Measurements from ENCODE around the gene CZIB.

CZIB gene

GRCh38 chr1:53220171-53220961, at the start of gene CZIB:
TSS of gene CZIB (minus strand) at chr1:53220634. CDS start at chr1:53220575, 59 bp downstream.
- ChIA-PET CTCF (no interaction called here), POLR2A (no interaction called here)
- no peak for TF ChIP-seq CTCF (IDR thresholded peaks at IDR 0.05; ENCODE audit: control extremely low read depth, extremely low read depth, low read depth, missing control alignments)
- DNase-seq (ENCODE audit: extremely low spot score), result peak; percentile 94

GRCh38 chr1:53270107-53270506, 49.7 kb upstream of the CZIB start:
- ChIA-PET POLR2A (no interaction called here), CTCF (interaction anchor here (1.0 to 13.6 kb wide), 4 partner anchors 8 to 124 kb away, joined by 3 to 338 read pairs (median 3); no protein-coding TSS in a partner anchor)
- TF ChIP-seq CTCF (IDR thresholded peaks at IDR 0.05; ENCODE audit: control extremely low read depth, extremely low read depth, low read depth, missing control alignments), result no peak
- DNase-seq (ENCODE audit: extremely low spot score), result no peak

- TF ChIP-seq CTCF (IDR thresholded peaks at IDR 0.05; ENCODE audit: control extremely low read depth, extremely low read depth, low read depth, missing control alignments), result no peak
- ChIA-PET CTCF (interaction anchor here (1.0 to 10.6 kb wide), 7 partner anchors 9 to 128 kb away, joined by 3 to 79 read pairs (median 3); no protein-coding TSS in a partner anchor), POLR2A (no interaction called here)
- no peak for DNase-seq (ENCODE audit: extremely low spot score)
Measured at GRCh38 chr1:53267761-53268160, 47.3 kb upstream of the CZIB start.

GRCh38 chr1:53266038-53266437, 45.6 kb upstream of the CZIB start:
- DNase-seq (ENCODE audit: extremely low spot score), result no peak
- ChIA-PET CTCF (interaction anchor here (0.8 to 10.6 kb wide), 4 partner anchors 9 to 126 kb away, joined by 3 to 79 read pairs (median 4); no protein-coding TSS in a partner anchor), POLR2A (no interaction called here)
- TF ChIP-seq CTCF (IDR thresholded peaks at IDR 0.05; ENCODE audit: control extremely low read depth, extremely low read depth, low read depth, missing control alignments), result no peak

- CTCF ChIA-PET, result interaction anchor here (1.0 to 10.6 kb wide), 3 partner anchors 9 to 17 kb away, joined by 3 to 79 read pairs (median 3); no protein-coding TSS in a partner anchor
- TF ChIP-seq CTCF (IDR thresholded peaks at IDR 0.05; ENCODE audit: control extremely low read depth, extremely low read depth, low read depth, missing control alignments), result no peak
- no peak for DNase-seq (ENCODE audit: extremely low spot score)
- POLR2A ChIA-PET, result no interaction called here
Measured at GRCh38 chr1:53265581-53265980, 45.1 kb upstream of the CZIB start.

GRCh38 chr1:53264048-53264447, 43.6 kb upstream of the CZIB start:
- ChIA-PET CTCF (interaction anchor here (10.6 kb wide), 1 partner anchor 15 kb away, joined by 79 read pairs; no protein-coding TSS in a partner anchor), POLR2A (interaction anchor here (0.6 kb wide), 1 partner anchor 68 kb away, joined by 4 read pairs; no protein-coding TSS in a partner anchor)
- DNase-seq (ENCODE audit: extremely low spot score), result no peak
- TF ChIP-seq CTCF (IDR thresholded peaks at IDR 0.05; ENCODE audit: control extremely low read depth, extremely low read depth, low read depth, missing control alignments), result no peak

Measured in GM10248 (cell line).